Fibroblast of pulmonary artery (primary cell): Measurements from ENCODE around the gene SH3GL2.
A peak's percentile ranks its signal among the peaks of the same experiment; 100 is the strongest.

Experiments used
- DNase-seq: peaks from one replicate; pipeline ENCODE4 v3.0.0-alpha.2; 2010; ENCODE audit warnings: low read depth
- H3K4me3 ChIP-seq: replicated peaks from 2 replicates; pipeline ENCODE4 v1.5.1; 2011; ENCODE audit warnings: low read depth, mild to moderate bottlenecking, control low read depth, low read length, moderate library complexity
- CTCF ChIP-seq: IDR thresholded peaks from 2 replicates; pipeline ENCODE4 v1.5.1; 2011; ENCODE audit warnings: mild to moderate bottlenecking, control low read depth, low read length, inconsistent platforms; ENCODE audit errors: missing control alignments

The SH3GL2 gene

GRCh38 chr9:17555362-17556054 is 23.4 kb upstream of the SH3GL2 start:
- no peak for DNase-seq
- H3K4me3 ChIP-seq = no peak overlapping the region
- TF ChIP-seq CTCF = no peak

GRCh38 chr9:17556255-17556654 is 22.6 kb upstream of the SH3GL2 start:
- TF ChIP-seq CTCF = no peak
- DNase-seq = no peak
- H3K4me3 ChIP-seq = no peak overlapping the region

DNA sequence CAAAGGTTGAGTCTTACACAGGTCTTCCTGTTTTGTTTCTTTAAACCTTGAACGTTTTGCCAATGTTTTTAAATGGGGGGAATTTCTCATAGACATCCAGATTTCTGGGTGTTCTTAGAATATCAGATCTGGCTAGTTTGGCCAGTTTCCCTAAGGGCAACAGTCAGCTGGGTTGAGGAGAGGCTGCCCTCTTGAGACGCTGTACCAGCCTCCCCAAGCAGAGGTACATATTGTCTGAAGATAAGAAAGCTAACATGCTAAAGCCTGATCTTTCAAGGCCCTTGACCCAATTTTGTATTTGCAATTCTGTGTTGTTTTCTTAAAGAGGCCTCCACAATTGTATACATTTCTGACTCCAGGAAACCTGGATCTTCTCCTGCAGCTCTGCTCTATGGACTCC is 21.9 kb upstream of the SH3GL2 start:
- DNase-seq = no peak
- no peak for TF ChIP-seq CTCF
- H3K4me3 ChIP-seq = no peak overlapping the region

DNA sequence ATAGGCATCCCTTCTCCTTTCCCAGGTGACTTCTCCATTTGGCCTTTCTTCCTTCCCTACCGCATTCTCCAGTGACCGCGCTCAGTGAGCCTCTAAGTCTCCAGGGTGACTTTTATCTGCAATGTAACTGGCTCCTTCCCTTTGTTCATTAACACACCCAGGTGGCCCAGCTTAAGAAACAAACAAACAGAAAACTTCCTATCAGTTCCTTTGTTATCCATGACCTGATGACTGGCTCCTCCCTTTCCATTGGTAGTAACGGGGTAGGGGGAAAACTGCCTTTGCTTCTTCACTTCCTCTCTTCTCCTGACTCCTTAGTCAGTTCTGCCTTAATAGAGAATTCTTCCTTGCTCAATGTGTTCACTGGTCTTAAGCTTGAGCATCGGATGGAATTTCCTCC is 7.0 kb upstream of the SH3GL2 start:
- H3K4me3 ChIP-seq = no peak overlapping the region
- TF ChIP-seq CTCF = no peak
- no peak for DNase-seq

- no peak for TF ChIP-seq CTCF
- no peak for DNase-seq
- H3K4me3 ChIP-seq = no peak overlapping the region
These were observed 4.5 kb upstream of the SH3GL2 start for GRCh38 chr9:17574342-17574741.

DNA sequence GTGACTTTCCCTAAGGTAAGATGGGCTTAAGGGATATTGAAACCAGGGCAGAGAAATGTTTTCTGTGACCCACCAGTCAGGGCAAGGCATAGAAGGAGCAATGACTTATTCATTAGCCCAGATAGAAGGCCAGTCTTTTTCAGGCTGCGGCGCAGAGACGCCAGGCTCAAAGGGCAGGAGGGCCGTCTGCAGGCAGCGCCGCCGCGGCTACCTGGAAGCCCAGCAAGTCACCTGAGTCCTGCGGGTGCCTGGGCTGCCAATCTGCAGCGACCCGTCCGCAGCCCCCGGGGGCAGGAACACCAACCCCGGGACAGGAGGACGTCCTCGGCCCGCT is 322 bp upstream of the SH3GL2 start:
- no peak for DNase-seq
- H3K4me3 ChIP-seq = peak overlapping the region; percentile 27
- TF ChIP-seq CTCF = no peak

GRCh38 chr9:17580119-17580518 is 1.3 kb downstream of the SH3GL2 start:
- no peak for DNase-seq
- no peak for TF ChIP-seq CTCF

More at GRCh38 chr9:17580119-17580518, 1.3 kb downstream of the SH3GL2 start:
- no peak overlapping the region for H3K4me3 ChIP-seq
